Islet precursor cell (in vitro differentiated cells): ENCODE data around the gene AP3S2.
"Not testable (repeated sequence)": the region's sequence is repeated elsewhere in the genome, so short reads cannot be mapped to it uniquely, and the experiment has no call there.

Source experiments
- DNase-seq: peaks from one replicate; pipeline ENCODE4 v3.0.0-alpha.2; 2018

Gene AP3S2

GRCh38 chr15:89863918-89864317, 29.9 kb downstream of the AP3S2 start:
- no peak for DNase-seq

- DNase-seq: no peak
Observed at GRCh38 chr15:89860891-89861290, 32.9 kb downstream of the AP3S2 start.

GRCh38 chr15:89860431-89860830, 33.4 kb downstream of the AP3S2 start:
- no peak for DNase-seq

GRCh38 chr15:89858661-89859458, 34.9 kb downstream of the AP3S2 start:
- no peak for DNase-seq

GRCh38 chr15:89857673-89858072, 36.1 kb downstream of the AP3S2 start:
- DNase-seq: no peak

GRCh38 chr15:89855948-89856347, 37.8 kb downstream of the AP3S2 start:
- no peak for DNase-seq

- not testable (repeated sequence) for DNase-seq
Observed at GRCh38 chr15:89854863-89855262, 38.9 kb downstream of the AP3S2 start.

- DNase-seq: no peak
Observed at GRCh38 chr15:89852342-89852995, 41.3 kb downstream of the AP3S2 start.

- DNase-seq: no peak
Observed at GRCh38 chr15:89851673-89852341, 42.0 kb downstream of the AP3S2 start.

GRCh38 chr15:89848970-89849292, 44.9 kb downstream of the AP3S2 start:
- no peak for DNase-seq

- DNase-seq: no peak
Observed at GRCh38 chr15:89847101-89847500, 46.7 kb downstream of the AP3S2 start.

- DNase-seq: peak; percentile 68
Observed at GRCh38 chr15:89845305-89845893, 48.4 kb downstream of the AP3S2 start.

GRCh38 chr15:89841962-89842361, 51.8 kb downstream of the AP3S2 start:
- no peak for DNase-seq

GRCh38 chr15:89841306-89841705, 52.5 kb downstream of the AP3S2 start:
- DNase-seq: no peak

GRCh38 chr15:89839167-89839810, 54.5 kb downstream of the AP3S2 start:
- DNase-seq: no peak

GRCh38 chr15:89837830-89838178, 56.0 kb downstream of the AP3S2 start:
- DNase-seq: no peak

- DNase-seq: peak; percentile 82
Observed at GRCh38 chr15:89837134-89837829, 56.5 kb downstream of the AP3S2 start.

- peak; percentile 88 for DNase-seq
Observed at GRCh38 chr15:89836267-89837133, 57.3 kb downstream of the AP3S2 start.

- DNase-seq: no peak
Observed at GRCh38 chr15:89835176-89835564, 58.6 kb downstream of the AP3S2 start.

GRCh38 chr15:89834465-89835175, 59.2 kb downstream of the AP3S2 start:
- not testable (repeated sequence) for DNase-seq

GRCh38 chr15:89833966-89834365, 59.8 kb downstream of the AP3S2 start:
- no peak for DNase-seq
